ENCODE measurements around the gene SYT17. TPM values are rescaled to one million over a fixed set of nuclear protein-coding genes. Genes with fewer than 3 reads are reported as not detected.

Gene SYT17
- total RNA-seq, 4 donors from 2014 or later: 4.2 to 9.0 (median 6.3) TPM

DNA sequence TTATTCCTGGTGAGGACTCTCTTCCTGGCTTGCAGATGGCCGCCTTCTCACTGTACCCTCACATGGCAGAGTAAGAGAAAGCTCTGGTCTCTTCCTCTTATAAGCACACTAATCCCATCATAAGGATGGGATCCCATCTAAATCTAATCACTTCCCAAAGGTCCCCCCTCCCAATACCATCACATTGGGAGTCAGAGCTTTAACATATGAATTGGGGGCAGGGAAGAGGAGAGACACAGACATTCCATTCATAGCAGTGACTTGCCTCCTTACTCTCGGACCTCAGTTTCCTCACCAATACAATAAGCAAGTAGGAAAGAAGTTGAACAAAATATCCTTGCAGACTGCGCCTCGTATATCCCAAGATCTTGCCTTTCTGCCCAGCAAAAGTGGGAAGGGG, 119.2 kb downstream of the SYT17 start:
- H3K27ac ChIP-seq: no peak overlapping the region
- H3K36me3 ChIP-seq: no peaks in the 10 kb centered on the region
- no peak for ATAC-seq
- H3K27me3 ChIP-seq: no peaks in the 10 kb centered on the region
- TF ChIP-seq POLR2AphosphoS5 (IDR thresholded peaks at IDR 0.05): no peak
- no peak for TF ChIP-seq POLR2A (IDR thresholded peaks at IDR 0.05)
- TF ChIP-seq, protein P1, sequence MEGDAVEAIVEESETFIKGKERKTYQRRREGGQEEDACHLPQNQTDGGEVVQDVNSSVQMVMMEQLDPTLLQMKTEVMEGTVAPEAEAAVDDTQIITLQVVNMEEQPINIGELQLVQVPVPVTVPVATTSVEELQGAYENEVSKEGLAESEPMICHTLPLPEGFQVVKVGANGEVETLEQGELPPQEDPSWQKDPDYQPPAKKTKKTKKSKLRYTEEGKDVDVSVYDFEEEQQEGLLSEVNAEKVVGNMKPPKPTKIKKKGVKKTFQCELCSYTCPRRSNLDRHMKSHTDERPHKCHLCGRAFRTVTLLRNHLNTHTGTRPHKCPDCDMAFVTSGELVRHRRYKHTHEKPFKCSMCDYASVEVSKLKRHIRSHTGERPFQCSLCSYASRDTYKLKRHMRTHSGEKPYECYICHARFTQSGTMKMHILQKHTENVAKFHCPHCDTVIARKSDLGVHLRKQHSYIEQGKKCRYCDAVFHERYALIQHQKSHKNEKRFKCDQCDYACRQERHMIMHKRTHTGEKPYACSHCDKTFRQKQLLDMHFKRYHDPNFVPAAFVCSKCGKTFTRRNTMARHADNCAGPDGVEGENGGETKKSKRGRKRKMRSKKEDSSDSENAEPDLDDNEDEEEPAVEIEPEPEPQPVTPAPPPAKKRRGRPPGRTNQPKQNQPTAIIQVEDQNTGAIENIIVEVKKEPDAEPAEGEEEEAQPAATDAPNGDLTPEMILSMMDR (IDR thresholded peaks at IDR 0.05): no peak
- TF ChIP-seq EP300 (IDR thresholded peaks at IDR 0.05): no peak
- H3K4me3 ChIP-seq: no peak overlapping the region
- peaks cover 0 to 25% (median 0%) of the 10 kb centered on the region in 3 donors for H3K4me1 ChIP-seq
- WGBS, 2 donors (ENCODE audit: low coverage in 1 of 2): 75 to 78% methylated on average over 3 to 4 of the region's 4 CpGs
- H3K9me3 ChIP-seq: peaks cover 0 to 4% (median 0%) of the 10 kb centered on the region in 3 donors

DNA sequence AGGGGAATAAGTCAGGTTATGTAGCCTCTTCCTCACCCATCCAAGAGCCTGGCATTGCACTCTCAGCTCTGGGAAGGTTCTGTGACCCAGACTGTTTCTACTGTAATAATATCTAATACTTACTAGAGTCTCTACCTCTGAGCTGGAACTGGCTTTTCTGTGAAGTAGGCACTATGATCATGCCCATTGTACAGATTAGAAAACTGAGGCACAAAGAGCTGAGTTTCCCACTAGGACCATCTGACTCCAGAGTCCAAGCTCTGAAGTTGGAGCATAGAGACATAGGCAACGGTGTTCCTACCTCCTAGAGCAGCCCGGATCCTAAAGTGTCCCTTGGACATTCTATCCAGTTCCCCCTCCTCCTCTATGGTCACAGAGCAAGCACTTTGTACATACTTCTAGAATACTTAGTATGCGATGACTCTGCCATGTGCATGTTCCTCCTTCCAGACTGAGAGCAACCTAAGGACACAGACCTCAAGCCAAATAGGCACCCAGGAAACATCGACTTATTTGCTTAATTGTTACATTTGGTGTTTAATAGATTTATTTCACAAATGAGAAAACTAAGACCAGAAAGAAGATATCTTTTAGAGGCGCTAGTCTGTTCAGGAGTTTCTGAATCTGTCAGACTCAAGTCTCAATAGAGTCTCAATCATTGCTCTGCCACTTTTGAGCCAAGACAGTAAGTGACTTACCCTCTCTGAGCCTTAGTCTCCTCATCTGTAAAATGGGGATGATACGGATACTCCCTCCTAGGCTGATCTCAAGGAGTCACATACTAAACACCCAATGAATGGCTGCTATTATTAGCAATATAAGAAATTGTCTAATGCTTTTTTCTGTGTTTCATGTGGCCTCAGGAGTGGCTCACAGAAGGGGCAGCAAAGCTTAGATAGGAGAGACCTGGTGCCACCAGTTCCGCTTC, 121.1 kb downstream of the SYT17 start:
- Histone ChIP-seq H3K9me3 (peaks cover 0 to 4% (median 0%) of the 10 kb centered on the region in 3 donors), H3K4me3 (no peak overlapping the region), H3K4me1 (peaks cover 0 to 18% (median 0%) of the 10 kb centered on the region in 3 donors), H3K27me3 (no peaks in the 10 kb centered on the region), H3K27ac (no peak overlapping the region), H3K36me3 (no peaks in the 10 kb centered on the region)
- no peak for ATAC-seq
- WGBS, 2 donors (ENCODE audit: low coverage in 1 of 2): 75 to 86% methylated on average over 6 of the region's 7 CpGs
- TF ChIP-seq, protein P1 (IDR thresholded peaks at IDR 0.05): no peak
- TF ChIP-seq POLR2A (IDR thresholded peaks at IDR 0.05) (no peak), POLR2AphosphoS5 (IDR thresholded peaks at IDR 0.05) (no peak), EP300 (IDR thresholded peaks at IDR 0.05) (no peak)

DNA sequence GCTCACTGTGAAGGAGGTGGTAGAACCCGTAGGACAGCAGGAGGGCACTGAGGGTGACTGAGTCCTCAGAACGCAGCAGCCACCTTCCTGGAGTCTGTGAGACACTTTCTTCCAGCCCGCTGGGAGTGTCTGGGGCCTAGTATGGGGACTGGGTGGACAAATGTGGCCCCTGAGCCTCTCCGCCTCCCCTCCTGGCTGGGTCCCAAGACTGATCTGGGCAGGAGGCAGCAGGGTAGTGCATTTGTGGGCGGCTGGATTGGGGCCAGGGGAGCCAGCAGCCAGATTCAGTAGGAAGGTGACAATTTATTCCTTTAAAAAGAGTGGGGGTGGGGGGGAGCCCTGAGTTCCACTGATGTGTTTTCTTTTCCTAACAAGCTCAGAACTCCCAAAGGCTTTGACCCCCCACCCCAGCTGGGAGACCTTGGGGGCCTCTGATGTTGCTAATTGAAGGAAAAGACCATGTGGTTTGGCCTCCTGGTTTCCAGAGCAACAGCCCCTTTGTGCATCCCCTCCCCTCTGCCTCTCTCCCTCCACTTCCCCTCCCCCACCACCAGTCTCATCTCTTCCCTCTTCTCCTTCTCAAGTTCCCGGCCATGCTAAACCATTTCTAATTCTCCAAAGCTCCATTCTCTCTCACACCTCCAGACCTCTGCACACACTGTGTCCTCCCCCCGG, 121.9 kb downstream of the SYT17 start:
- Histone ChIP-seq H3K4me3 (no peak overlapping the region), H3K36me3 (no peaks in the 10 kb centered on the region), H3K27ac (no peak overlapping the region), H3K4me1 (peaks cover 0 to 11% (median 0%) of the 10 kb centered on the region in 3 donors), H3K9me3 (peaks cover 0 to 4% (median 0%) of the 10 kb centered on the region in 3 donors), H3K27me3 (no peaks in the 10 kb centered on the region)
- TF ChIP-seq, protein P1 (IDR thresholded peaks at IDR 0.05): no peak
- TF ChIP-seq EP300 (IDR thresholded peaks at IDR 0.05): no peak
- no peak for TF ChIP-seq POLR2A (IDR thresholded peaks at IDR 0.05)
- no peak for TF ChIP-seq POLR2AphosphoS5 (IDR thresholded peaks at IDR 0.05)
- ATAC-seq: no peak
- WGBS, 2 donors (ENCODE audit: low coverage in 1 of 2): 68 to 70% methylated on average over 2 of the region's 7 CpGs

DNA sequence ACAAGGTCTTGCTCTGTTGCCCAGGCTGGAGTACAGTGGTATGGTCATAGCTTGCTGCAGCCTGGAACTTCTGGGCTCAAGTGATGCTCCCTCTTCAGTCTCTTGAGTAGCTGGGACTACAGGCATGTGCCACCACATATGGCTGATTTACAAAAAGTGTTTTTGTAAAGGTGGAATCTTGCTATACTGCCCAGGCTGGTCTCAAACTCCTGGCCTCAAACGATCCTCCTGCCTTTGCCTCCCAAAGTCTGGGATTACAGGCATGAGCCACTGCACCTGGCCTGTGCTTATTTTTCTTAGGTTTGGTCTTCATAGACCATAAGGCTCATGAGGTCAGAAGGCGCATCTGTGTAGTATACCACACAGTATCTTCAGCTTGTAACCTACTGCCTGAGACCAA, 122.8 kb downstream of the SYT17 start:
- Histone ChIP-seq H3K4me3 (no peak overlapping the region), H3K9me3 (peaks cover 0 to 4% (median 0%) of the 10 kb centered on the region in 3 donors), H3K36me3 (no peaks in the 10 kb centered on the region), H3K27ac (no peak overlapping the region), H3K27me3 (no peaks in the 10 kb centered on the region), H3K4me1 (peaks cover 0 to 11% (median 0%) of the 10 kb centered on the region in 3 donors)
- ATAC-seq: no peak
- TF ChIP-seq POLR2AphosphoS5 (IDR thresholded peaks at IDR 0.05): no peak
- TF ChIP-seq POLR2A (IDR thresholded peaks at IDR 0.05): no peak
- no peak for TF ChIP-seq EP300 (IDR thresholded peaks at IDR 0.05)
- TF ChIP-seq, protein P1 (IDR thresholded peaks at IDR 0.05): no peak
- WGBS, 2 donors (ENCODE audit: low coverage in 1 of 2): 70 to 90% methylated on average over 2 of the region's 2 CpGs
